Measurements from ENCODE around the gene TMEM141.

DNA sequence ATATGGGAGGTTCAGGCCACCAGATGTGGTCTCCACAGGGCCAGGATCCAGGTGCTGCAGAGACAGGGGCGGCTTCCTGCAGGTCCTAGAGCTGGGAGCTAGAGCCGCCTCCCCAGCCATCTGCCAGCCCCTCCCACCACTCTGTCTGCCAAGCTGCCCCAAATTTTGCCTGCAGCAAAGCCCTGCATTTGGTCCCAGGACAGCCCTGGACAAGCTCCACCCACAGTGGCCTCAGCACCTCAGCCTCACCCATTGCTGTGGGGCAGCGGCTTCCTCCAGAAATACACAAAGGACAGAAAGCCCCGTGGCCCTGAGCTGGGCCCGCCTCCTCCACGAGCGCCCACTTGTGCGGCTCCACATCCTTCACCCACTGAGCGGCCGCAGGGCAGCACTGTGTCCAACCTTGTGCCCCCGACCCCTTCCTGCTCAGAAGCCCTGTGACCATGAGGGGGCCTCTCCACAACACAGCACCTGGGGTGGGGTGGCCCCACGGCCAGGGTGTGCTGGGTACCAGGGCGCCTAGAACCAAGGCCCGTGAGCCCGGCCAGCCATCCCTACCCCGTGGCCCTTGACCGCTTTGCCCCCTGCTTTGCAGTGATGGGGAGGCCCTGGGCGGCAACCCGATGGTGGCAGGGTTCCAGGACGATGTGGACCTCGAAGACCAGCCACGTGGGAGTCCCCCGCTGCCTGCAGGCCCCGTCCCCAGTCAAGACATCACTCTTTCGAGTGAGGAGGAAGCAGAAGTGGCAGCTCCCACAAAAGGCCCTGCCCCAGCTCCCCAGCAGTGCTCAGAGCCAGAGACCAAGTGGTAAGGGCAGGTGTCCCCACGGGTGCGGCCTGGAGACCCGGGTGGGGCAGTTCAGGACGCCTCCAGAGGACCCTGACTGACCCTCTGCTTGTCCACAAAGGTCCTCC, 47.4 kb downstream of the TMEM141 start:
- TF ChIP-seq, protein P1, sequence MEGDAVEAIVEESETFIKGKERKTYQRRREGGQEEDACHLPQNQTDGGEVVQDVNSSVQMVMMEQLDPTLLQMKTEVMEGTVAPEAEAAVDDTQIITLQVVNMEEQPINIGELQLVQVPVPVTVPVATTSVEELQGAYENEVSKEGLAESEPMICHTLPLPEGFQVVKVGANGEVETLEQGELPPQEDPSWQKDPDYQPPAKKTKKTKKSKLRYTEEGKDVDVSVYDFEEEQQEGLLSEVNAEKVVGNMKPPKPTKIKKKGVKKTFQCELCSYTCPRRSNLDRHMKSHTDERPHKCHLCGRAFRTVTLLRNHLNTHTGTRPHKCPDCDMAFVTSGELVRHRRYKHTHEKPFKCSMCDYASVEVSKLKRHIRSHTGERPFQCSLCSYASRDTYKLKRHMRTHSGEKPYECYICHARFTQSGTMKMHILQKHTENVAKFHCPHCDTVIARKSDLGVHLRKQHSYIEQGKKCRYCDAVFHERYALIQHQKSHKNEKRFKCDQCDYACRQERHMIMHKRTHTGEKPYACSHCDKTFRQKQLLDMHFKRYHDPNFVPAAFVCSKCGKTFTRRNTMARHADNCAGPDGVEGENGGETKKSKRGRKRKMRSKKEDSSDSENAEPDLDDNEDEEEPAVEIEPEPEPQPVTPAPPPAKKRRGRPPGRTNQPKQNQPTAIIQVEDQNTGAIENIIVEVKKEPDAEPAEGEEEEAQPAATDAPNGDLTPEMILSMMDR (IDR thresholded peaks at IDR 0.05; ENCODE audit: low read length) = no peak
- no peak for TF ChIP-seq EZH2 (IDR thresholded peaks at IDR 0.05; ENCODE audit: borderline replicate concordance, low read length)

All from OCI-LY1 (cell line).